PC-9 (cell line): ENCODE data around the gene HSP90AB1. TPM values are rescaled to one million over a fixed set of nuclear protein-coding genes. Genes with fewer than 3 reads are reported as not detected.

ENCODE experiments used
- BruUV-seq: library from RNA; stranded (reverse); fragments of 400-500 nt; replicated peaks from 2 replicates; lab custom pipeline; 2021; lab: Mats Ljungman, UMichigan
- CTCF ChIA-PET: fragments of 300-600 bp; sonication (Branson Sonifier 250); formaldehyde crosslinking; loops from one replicate; lab custom pipeline; 2022; ENCODE audit warnings: antibody characterized with exemption; lab: Charles Lee
- POLR2A ChIA-PET: fragments of 300-600 bp; sonication (Branson Sonifier 250); formaldehyde crosslinking; loops from one replicate; lab custom pipeline; 2022; ENCODE audit warnings: antibody characterized with exemption; ENCODE audit not compliant: unreplicated experiment; lab: Charles Lee
- DNase-seq, 2 experiments: peaks; one replicate each; pipeline versions ENCODE4 v3.0.0 to v3.0.0-alpha.2; 2015 to 2022; ENCODE audit warnings: mixed read lengths in 1 of 2
- H2AFZ ChIP-seq: fragments of 200-600 bp; sonication (generic); 2 replicates; pipeline ENCODE4 v1.8.1; 2017; ENCODE audit warnings: antibody characterized with exemption
- H3F3A ChIP-seq: fragments of 200-600 bp; sonication (generic); 2 replicates; pipeline ENCODE4 v1.8.1; 2017; ENCODE audit warnings: antibody characterized with exemption, mild to moderate bottlenecking, low read depth; ENCODE audit not compliant: insufficient read depth
- H3K27ac ChIP-seq: fragments of 200-600 bp; sonication (generic); 2 replicates; pipeline ENCODE4 v1.6.1; 2016; ENCODE audit warnings: mixed run types
- H3K27me3 ChIP-seq: fragments of 200-600 bp; sonication (generic); 2 replicates; pipeline ENCODE4 v1.6.1; 2016; ENCODE audit warnings: low read depth, mixed run types; ENCODE audit not compliant: insufficient read depth
- H3K36me3 ChIP-seq: fragments of 200-600 bp; sonication (generic); 2 replicates; pipeline ENCODE4 v1.6.1; 2016; ENCODE audit warnings: low read depth, mixed run types
- H3K4me1 ChIP-seq: fragments of 200-600 bp; sonication (generic); replicated peaks from 2 replicates; pipeline ENCODE4 v1.6.1; 2016; ENCODE audit warnings: mixed run types; ENCODE audit not compliant: insufficient read depth
- H3K4me2 ChIP-seq: fragments of 200-600 bp; sonication (generic); 2 replicates; pipeline ENCODE4 v1.6.1; 2017; ENCODE audit warnings: mixed run types
- H3K4me3 ChIP-seq: fragments of 200-600 bp; sonication (generic); 2 replicates; pipeline ENCODE4 v1.6.1; 2016; ENCODE audit warnings: mixed run types
- H3K79me2 ChIP-seq: fragments of 200-600 bp; sonication (generic); 2 replicates; pipeline ENCODE4 v1.6.1; 2017; ENCODE audit warnings: low read depth, mixed run types
- H3K9me2 ChIP-seq: fragments of 200-600 bp; sonication (generic); 2 replicates; pipeline ENCODE4 v1.8.1; 2017; ENCODE audit warnings: mild to moderate bottlenecking; ENCODE audit not compliant: insufficient read depth
- H3K9me3 ChIP-seq: fragments of 200-600 bp; sonication (generic); 2 replicates; pipeline ENCODE4 v1.8.1; 2016; ENCODE audit warnings: low read depth; ENCODE audit not compliant: insufficient read depth
- H4K20me1 ChIP-seq: fragments of 200-600 bp; sonication (generic); 2 replicates; pipeline ENCODE4 v1.8.1; 2017; ENCODE audit not compliant: insufficient read depth
- EZH2 ChIP-seq: fragments of 200-600 bp; sonication (generic); IDR thresholded peaks from 2 replicates; pipeline ENCODE4 v1.8.0; 2017; ENCODE audit warnings: antibody characterized with exemption, low read depth
- intact Hi-C: fragments of 100-400 bp; cut with micrococcal nuclease; formaldehyde crosslinking; loops from one replicate; pipeline ENCODE4 v1.10.0; 2022; ENCODE audit not compliant: unreplicated experiment
- total RNA-seq: library from RNA; stranded (reverse); gene quantifications from 2 replicates; pipeline ENCODE4 v1.2.3, GENCODE V29; 2021
- TF ChIP-seq, protein P1 (sequence below): fragments of 200-600 bp; sonication (generic); conservative IDR thresholded peaks from 2 replicates; pipeline ENCODE4 v1.6.1; 2017; ENCODE audit warnings: mixed run types, antibody characterized with exemption, mild to moderate bottlenecking, moderate library complexity

The HSP90AB1 gene
- total RNA-seq, 1 experiment from 2014 or later = 1,136 TPM

GRCh38 chr6:44253307-44254101 lies 6.6 kb downstream of the HSP90AB1 start:
- peak; percentile 42 to 52 for DNase-seq
- peaks cover 75% of the 10 kb centered on the region for H3K79me2 ChIP-seq
- H3K9me2 ChIP-seq = no peaks in the 10 kb centered on the region
- no peak overlapping the region for H3K4me2 ChIP-seq
- H3K36me3 ChIP-seq = peaks cover 59% of the 10 kb centered on the region
- ChIA-PET CTCF (interaction anchor here (0.6 kb wide), 2 partner anchors 51 to 157 kb away, joined by 3 to 4 read pairs; no protein-coding TSS in a partner anchor), POLR2A (no interaction called here)
- H3K27ac ChIP-seq = no peak overlapping the region
- H4K20me1 ChIP-seq = peaks cover 82% of the 10 kb centered on the region
- H3K4me1 ChIP-seq = peaks cover 50% of the 10 kb centered on the region
- TF ChIP-seq EZH2 = no peak
- TF ChIP-seq, protein P1, sequence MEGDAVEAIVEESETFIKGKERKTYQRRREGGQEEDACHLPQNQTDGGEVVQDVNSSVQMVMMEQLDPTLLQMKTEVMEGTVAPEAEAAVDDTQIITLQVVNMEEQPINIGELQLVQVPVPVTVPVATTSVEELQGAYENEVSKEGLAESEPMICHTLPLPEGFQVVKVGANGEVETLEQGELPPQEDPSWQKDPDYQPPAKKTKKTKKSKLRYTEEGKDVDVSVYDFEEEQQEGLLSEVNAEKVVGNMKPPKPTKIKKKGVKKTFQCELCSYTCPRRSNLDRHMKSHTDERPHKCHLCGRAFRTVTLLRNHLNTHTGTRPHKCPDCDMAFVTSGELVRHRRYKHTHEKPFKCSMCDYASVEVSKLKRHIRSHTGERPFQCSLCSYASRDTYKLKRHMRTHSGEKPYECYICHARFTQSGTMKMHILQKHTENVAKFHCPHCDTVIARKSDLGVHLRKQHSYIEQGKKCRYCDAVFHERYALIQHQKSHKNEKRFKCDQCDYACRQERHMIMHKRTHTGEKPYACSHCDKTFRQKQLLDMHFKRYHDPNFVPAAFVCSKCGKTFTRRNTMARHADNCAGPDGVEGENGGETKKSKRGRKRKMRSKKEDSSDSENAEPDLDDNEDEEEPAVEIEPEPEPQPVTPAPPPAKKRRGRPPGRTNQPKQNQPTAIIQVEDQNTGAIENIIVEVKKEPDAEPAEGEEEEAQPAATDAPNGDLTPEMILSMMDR = peak; percentile 69
- no TSS peak for BruUV-seq
- H3F3A ChIP-seq = peaks cover 91% of the 10 kb centered on the region
- H3K27me3 ChIP-seq = no peaks in the 10 kb centered on the region
- no peak overlapping the region for H2AFZ ChIP-seq
- intact Hi-C loops = loop anchor here (1.0 kb wide), 1 partner anchor 33 kb away; no protein-coding TSS in a partner anchor
- no peaks in the 10 kb centered on the region for H3K9me3 ChIP-seq
- no peak overlapping the region for H3K4me3 ChIP-seq

GRCh38 chr6:44254191-44255104 lies 7.5 kb downstream of the HSP90AB1 start:
- peaks cover 50% of the 10 kb centered on the region for H3K36me3 ChIP-seq
- H3K4me1 ChIP-seq = peaks cover 41% of the 10 kb centered on the region
- POLR2A ChIA-PET = interaction anchor here (0.8 kb wide), 1 partner anchor 624 kb away, joined by 3 read pairs; no protein-coding TSS in a partner anchor
- intact Hi-C loops = no loop called here
- no peak overlapping the region; the same call in 1 of the 2 replicates for H3K4me3 ChIP-seq
- DNase-seq = peak in 1 of 2 experiments; percentile 43
- CTCF ChIA-PET = interaction anchor here (0.6 kb wide), 1 partner anchor 158 kb away, joined by 3 read pairs; no protein-coding TSS in a partner anchor
- peaks cover 82% of the 10 kb centered on the region for H3F3A ChIP-seq
- H4K20me1 ChIP-seq = peaks cover 72% of the 10 kb centered on the region
- H3K9me2 ChIP-seq = no peaks in the 10 kb centered on the region
- H2AFZ ChIP-seq = no peak overlapping the region
- H3K27ac ChIP-seq = no peak overlapping the region
- no TSS peak for BruUV-seq
- no peaks in the 10 kb centered on the region for H3K27me3 ChIP-seq
- no peaks in the 10 kb centered on the region for H3K9me3 ChIP-seq
- peak overlapping the region; percentile 98; the same call in 1 of the 2 replicates for H3K4me2 ChIP-seq
- H3K79me2 ChIP-seq = peaks cover 66% of the 10 kb centered on the region
- TF ChIP-seq, protein P1 = no peak
- TF ChIP-seq EZH2 = no peak
